ENCODE data around the gene ITPR2. TPM values are rescaled to one million over a fixed set of nuclear protein-coding genes. Genes with fewer than 3 reads are reported as not detected.

The ITPR2 gene
- total RNA-seq, 1 experiment from 2014 or later, result 4.0 TPM

DNA sequence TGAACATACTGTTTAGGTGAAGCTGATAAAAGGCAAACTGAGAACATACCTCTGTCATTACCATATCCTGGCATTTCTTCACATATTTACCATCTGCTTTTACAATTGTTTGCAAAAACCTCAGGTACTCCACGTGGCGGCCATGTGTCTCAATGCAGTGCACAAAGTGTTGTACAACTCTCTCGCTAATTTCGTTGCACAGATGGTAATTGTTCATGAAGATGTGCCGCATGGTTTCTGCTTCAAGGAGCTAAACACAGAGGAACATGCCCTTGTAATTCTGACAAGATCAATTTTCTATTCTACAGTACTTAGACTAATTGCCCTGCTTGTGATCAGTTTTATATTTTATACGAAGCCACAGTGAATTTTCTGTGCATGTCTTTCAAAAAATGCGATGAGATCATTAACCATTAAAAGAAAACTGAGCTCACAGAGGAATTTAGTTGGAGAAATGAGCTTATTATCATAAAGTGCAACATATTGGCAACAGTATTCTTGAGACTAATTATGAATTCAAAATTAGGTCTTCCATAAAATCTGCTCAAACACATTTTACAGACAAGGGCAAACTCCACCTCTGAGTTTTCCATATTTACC lies 233.8 kb downstream of the ITPR2 start:
- peak; percentile 22 for DNase-seq
- no TSS peak for BruUV-seq (replicated peaks)
- H3K27me3 ChIP-seq (ENCODE audit: low read length), result no peaks in the 10 kb centered on the region
- no peaks in the 10 kb centered on the region for H3K9me3 ChIP-seq (ENCODE audit: low read length)
- H3K79me2 ChIP-seq (ENCODE audit: low read length), result no peaks in the 10 kb centered on the region
- H3K36me3 ChIP-seq (ENCODE audit: low read depth, low read length), result no peaks in the 10 kb centered on the region
- H4K20me1 ChIP-seq (ENCODE audit: low read length), result no peaks in the 10 kb centered on the region
- H3K9ac ChIP-seq (ENCODE audit: low read length), result no peak overlapping the region
- ChIA-PET POLR2A (ENCODE audit: unreplicated experiment) (no interaction called here), CTCF (no interaction called here)
- no peaks in the 10 kb centered on the region for H3K9me2 ChIP-seq (replicated peaks; ENCODE audit: low read length)
- ATAC-seq, result peak; percentile 56
- H3K4me3 ChIP-seq (ENCODE audit: low read length), result no peak overlapping the region
- no peak overlapping the region for H3K27ac ChIP-seq (ENCODE audit: low read length)
- intact Hi-C loops (cut with micrococcal nuclease), result no loop called here
- H3K4me1 ChIP-seq (ENCODE audit: insufficient read depth, low read length), result peaks cover 7% of the 10 kb centered on the region
- no peak overlapping the region for H3K4me2 ChIP-seq (ENCODE audit: low read length)
- H2AFZ ChIP-seq (ENCODE audit: low read length), result 0 out of 2 replicates have a peak overlapping the region, but pooled peaks have one; percentile 2
- no peaks in the 10 kb centered on the region for H3F3A ChIP-seq (ENCODE audit: low read length, unreplicated experiment)
- TF ChIP-seq EZH2phosphoT487 (IDR thresholded peaks at IDR 0.05; ENCODE audit: borderline replicate concordance, low read length) (no peak), EZH2 (IDR thresholded peaks at IDR 0.05; ENCODE audit: low read length, unreplicated experiment) (no peak)
- TF ChIP-seq, protein P1, sequence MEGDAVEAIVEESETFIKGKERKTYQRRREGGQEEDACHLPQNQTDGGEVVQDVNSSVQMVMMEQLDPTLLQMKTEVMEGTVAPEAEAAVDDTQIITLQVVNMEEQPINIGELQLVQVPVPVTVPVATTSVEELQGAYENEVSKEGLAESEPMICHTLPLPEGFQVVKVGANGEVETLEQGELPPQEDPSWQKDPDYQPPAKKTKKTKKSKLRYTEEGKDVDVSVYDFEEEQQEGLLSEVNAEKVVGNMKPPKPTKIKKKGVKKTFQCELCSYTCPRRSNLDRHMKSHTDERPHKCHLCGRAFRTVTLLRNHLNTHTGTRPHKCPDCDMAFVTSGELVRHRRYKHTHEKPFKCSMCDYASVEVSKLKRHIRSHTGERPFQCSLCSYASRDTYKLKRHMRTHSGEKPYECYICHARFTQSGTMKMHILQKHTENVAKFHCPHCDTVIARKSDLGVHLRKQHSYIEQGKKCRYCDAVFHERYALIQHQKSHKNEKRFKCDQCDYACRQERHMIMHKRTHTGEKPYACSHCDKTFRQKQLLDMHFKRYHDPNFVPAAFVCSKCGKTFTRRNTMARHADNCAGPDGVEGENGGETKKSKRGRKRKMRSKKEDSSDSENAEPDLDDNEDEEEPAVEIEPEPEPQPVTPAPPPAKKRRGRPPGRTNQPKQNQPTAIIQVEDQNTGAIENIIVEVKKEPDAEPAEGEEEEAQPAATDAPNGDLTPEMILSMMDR (conservative IDR thresholded peaks at IDR 0.05; ENCODE audit: low read depth, low read length), result no peak

DNA sequence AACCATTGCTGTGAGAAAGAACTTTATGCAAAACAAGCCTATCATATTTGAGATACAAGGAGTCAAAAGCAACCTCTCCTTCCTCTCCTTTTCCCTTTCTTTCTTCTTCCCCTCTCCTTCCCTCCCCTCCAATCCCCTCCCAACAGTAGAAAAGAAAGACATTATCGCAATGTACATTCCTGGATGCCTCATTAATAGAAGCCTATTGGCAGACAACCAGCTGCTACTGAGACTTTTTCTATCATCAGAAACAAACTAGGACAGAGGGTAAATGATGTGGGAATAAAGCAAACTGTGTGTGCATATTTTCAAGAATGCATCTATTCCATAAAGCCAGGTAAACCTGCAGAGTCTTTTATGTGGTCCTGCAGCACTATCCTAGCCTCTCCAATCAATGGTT lies 237.2 kb downstream of the ITPR2 start:
- Histone ChIP-seq H3K9ac (ENCODE audit: low read length) (no peak overlapping the region), H3F3A (ENCODE audit: low read length, unreplicated experiment) (no peaks in the 10 kb centered on the region), H2AFZ (ENCODE audit: low read length) (no peak overlapping the region), H3K4me1 (ENCODE audit: insufficient read depth, low read length) (peaks cover 7% of the 10 kb centered on the region), H3K27me3 (ENCODE audit: low read length) (no peaks in the 10 kb centered on the region), H3K79me2 (ENCODE audit: low read length) (no peaks in the 10 kb centered on the region), H3K4me2 (ENCODE audit: low read length) (no peak overlapping the region), H3K9me2 (replicated peaks; ENCODE audit: low read length) (no peaks in the 10 kb centered on the region), H4K20me1 (ENCODE audit: low read length) (no peaks in the 10 kb centered on the region), H3K4me3 (ENCODE audit: low read length) (no peak overlapping the region), H3K9me3 (ENCODE audit: low read length) (no peaks in the 10 kb centered on the region), H3K36me3 (ENCODE audit: low read depth, low read length) (no peaks in the 10 kb centered on the region), H3K27ac (ENCODE audit: low read length) (no peak overlapping the region)
- CTCF ChIA-PET, result no interaction called here
- no peak for TF ChIP-seq EZH2phosphoT487 (IDR thresholded peaks at IDR 0.05; ENCODE audit: borderline replicate concordance, low read length)
- no peak for TF ChIP-seq EZH2 (IDR thresholded peaks at IDR 0.05; ENCODE audit: low read length, unreplicated experiment)
- TF ChIP-seq, protein P1 (conservative IDR thresholded peaks at IDR 0.05; ENCODE audit: low read depth, low read length), result no peak
- peak; percentile 40; the same call in 1 of the 2 replicates for ATAC-seq
- peak; percentile 24 for DNase-seq
- intact Hi-C loops (cut with micrococcal nuclease), result no loop called here
- BruUV-seq (replicated peaks), result no TSS peak
- POLR2A ChIA-PET (ENCODE audit: unreplicated experiment), result no interaction called here

DNA sequence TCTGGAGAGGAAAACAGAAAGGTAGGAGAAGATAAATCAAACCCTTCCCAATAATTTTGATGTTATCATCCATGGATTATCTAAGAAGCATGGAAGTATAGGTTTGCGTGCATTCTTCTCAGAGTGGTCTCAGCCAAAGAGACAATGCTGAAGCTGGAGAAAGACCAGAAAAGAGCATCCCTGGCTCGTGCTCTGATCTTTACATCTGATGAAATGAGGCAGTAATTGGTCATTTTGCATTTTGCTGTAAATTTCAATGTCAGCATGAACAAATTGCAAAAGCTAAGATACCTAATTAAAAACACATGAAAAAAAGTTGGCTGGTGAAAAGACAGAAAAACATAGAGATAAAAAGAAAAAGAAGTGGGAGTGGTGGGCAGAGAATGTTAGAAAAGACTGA lies 252.4 kb downstream of the ITPR2 start:
- TF ChIP-seq, protein P1 (conservative IDR thresholded peaks at IDR 0.05; ENCODE audit: low read depth, low read length), result no peak
- TF ChIP-seq EZH2 (IDR thresholded peaks at IDR 0.05; ENCODE audit: low read length, unreplicated experiment) (no peak), EZH2phosphoT487 (IDR thresholded peaks at IDR 0.05; ENCODE audit: borderline replicate concordance, low read length) (no peak)
- Histone ChIP-seq H3K9me2 (replicated peaks; ENCODE audit: low read length) (no peaks in the 10 kb centered on the region), H3K4me3 (ENCODE audit: low read length) (no peak overlapping the region), H3K27ac (ENCODE audit: low read length) (no peak overlapping the region), H3K36me3 (ENCODE audit: low read depth, low read length) (no peaks in the 10 kb centered on the region), H3K9ac (ENCODE audit: low read length) (no peak overlapping the region), H4K20me1 (ENCODE audit: low read length) (no peaks in the 10 kb centered on the region), H3F3A (ENCODE audit: low read length, unreplicated experiment) (no peaks in the 10 kb centered on the region), H3K4me1 (ENCODE audit: insufficient read depth, low read length) (no peaks in the 10 kb centered on the region), H3K9me3 (ENCODE audit: low read length) (no peaks in the 10 kb centered on the region), H3K27me3 (ENCODE audit: low read length) (no peaks in the 10 kb centered on the region), H3K4me2 (ENCODE audit: low read length) (no peak overlapping the region), H3K79me2 (ENCODE audit: low read length) (no peaks in the 10 kb centered on the region), H2AFZ (ENCODE audit: low read length) (no peak overlapping the region)
- ATAC-seq (no peak), DNase-seq (no peak)
- BruUV-seq (replicated peaks), result no TSS peak
- ChIA-PET POLR2A (ENCODE audit: unreplicated experiment) (no interaction called here), CTCF (no interaction called here)
- intact Hi-C loops (cut with micrococcal nuclease), result no loop called here

All from PC-3 (cell line).